ENCODE data around the gene SETD2. TPM values are rescaled to one million over a fixed set of nuclear protein-coding genes. Genes with fewer than 3 reads are reported as not detected.
A peak's percentile ranks its signal among the peaks of the same experiment; 100 is the strongest.

Gene SETD2
- total and polyA plus RNA-seq, 9 of the 15 experiments (the other 6 are each of a cell fraction or from before 2014, with no cell fraction given) = 8.2 to 44.0 (median 33.6) TPM

DNA sequence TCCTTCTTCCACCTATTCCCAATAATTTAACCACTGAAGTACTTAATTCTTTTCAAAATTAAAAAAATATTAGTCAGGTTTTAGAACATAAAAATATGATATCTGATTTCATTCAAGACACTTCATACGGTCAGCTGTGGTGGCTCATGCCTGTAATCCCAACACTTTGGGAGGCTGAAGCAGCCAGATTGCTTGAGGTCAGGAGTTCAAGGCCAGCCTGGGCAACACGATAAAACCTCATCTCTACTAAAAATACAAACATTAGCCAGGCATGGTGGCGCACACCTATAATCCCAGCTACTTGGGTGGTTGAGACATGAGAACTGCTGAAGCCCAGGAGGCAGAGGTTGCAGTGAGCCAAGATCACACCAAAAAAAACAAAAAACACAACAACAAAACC lies 127.8 kb downstream of the SETD2 start (continued):
- TF ChIP-seq ZNF280A (IDR thresholded peaks at IDR 0.05; ENCODE audit: low read depth, partially characterized antibody) = no peak
- no peak for TF ChIP-seq PTTG1 (tag; IDR thresholded peaks at IDR 0.05; ENCODE audit: low read depth)
- no peak for TF ChIP-seq ZNF23 (CRISPR knock-in tag; IDR thresholded peaks at IDR 0.05)
- TF ChIP-seq, protein P1, sequence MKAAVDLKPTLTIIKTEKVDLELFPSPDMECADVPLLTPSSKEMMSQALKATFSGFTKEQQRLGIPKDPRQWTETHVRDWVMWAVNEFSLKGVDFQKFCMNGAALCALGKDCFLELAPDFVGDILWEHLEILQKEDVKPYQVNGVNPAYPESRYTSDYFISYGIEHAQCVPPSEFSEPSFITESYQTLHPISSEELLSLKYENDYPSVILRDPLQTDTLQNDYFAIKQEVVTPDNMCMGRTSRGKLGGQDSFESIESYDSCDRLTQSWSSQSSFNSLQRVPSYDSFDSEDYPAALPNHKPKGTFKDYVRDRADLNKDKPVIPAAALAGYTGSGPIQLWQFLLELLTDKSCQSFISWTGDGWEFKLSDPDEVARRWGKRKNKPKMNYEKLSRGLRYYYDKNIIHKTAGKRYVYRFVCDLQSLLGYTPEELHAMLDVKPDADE (conservative IDR thresholded peaks at IDR 0.05; ENCODE audit: control insufficient read depth, low read depth, low read length) = no peak
- TF ChIP-seq NCOR1 (IDR thresholded peaks at IDR 0.05) = peak; percentile 22; the same call in 1 of the 2 replicates
- TF ChIP-seq ELF1 (tag; IDR thresholded peaks at IDR 0.05) = no peak

GRCh38 chr3:47035645-47036044 lies 128.3 kb downstream of the SETD2 start:
- H3K4me2 ChIP-seq (ENCODE audit: insufficient read depth, low read length) = no peak overlapping the region
- in situ Hi-C loops (cut with MboI) = no loop called here
- ATAC-seq (no peak), FAIRE-seq (no peak), DNase-seq (ENCODE audit: extremely low read depth in 1 of 4, low spot score in 3 of 4) (no peak)
- H4K20me1 ChIP-seq (replicated peaks; ENCODE audit: control insufficient read depth, insufficient read depth, low read length) = no peaks in the 10 kb centered on the region
- H3K36me3 ChIP-seq (ENCODE audit: control insufficient read depth, insufficient read depth, low read length) = peaks cover 82% of the 10 kb centered on the region
- no peak overlapping the region for H3K9ac ChIP-seq (ENCODE audit: insufficient read depth in 1 of 2, low read depth in 2 of 2, low read length in 2 of 2)
- no peaks in the 10 kb centered on the region for H3K27me3 ChIP-seq (ENCODE audit: control insufficient read depth in 2 of 2, insufficient read depth in 2 of 2, low read length in 2 of 2)
- H3K9me3 ChIP-seq (replicated peaks; ENCODE audit: control insufficient read depth, insufficient read depth, low read depth, low read length) = no peaks in the 10 kb centered on the region
- BruUV-seq (replicated peaks) = TSS peak; percentile 24
- TF ChIP-seq JUND (IDR thresholded peaks at IDR 0.05; ENCODE audit: borderline replicate concordance, low read depth, low read length) (no peak), JUND (tag; IDR thresholded peaks at IDR 0.05; ENCODE audit: borderline replicate concordance, low read depth, low read length) (no peak), MEIS2 (IDR thresholded peaks at IDR 0.05; ENCODE audit: partially characterized antibody) (peak; percentile 12), FOXA3 (CRISPR knock-in tag; conservative IDR thresholded peaks at IDR 0.05 in 1 of 2, IDR thresholded peaks at IDR 0.05 in 1 of 2) (0 out of 4 replicates have a peak, but pooled peaks of 1 of the 2 experiments have one; percentile 27)
- H2AFZ ChIP-seq (ENCODE audit: low read depth, low read length) = no peak overlapping the region
- H3K9me1 ChIP-seq (ENCODE audit: control insufficient read depth, insufficient read depth, low read length) = no peaks in the 10 kb centered on the region
- no peak overlapping the region for H3K27ac ChIP-seq (ENCODE audit: extremely low read depth, low read depth, low read length)
- intact Hi-C loops (cut with micrococcal nuclease) = no loop called here
- POLR2A ChIA-PET = interaction anchor here (0.6 to 1.4 kb wide), 4 partner anchors 11 to 17 kb away, joined by 3 to 5 read pairs (median 4); no protein-coding TSS in a partner anchor
- H3K4me3 ChIP-seq = no peak overlapping the region
- 91% methylated on average over 2 of the region's 2 CpGs for WGBS (ENCODE audit: insufficient coverage, low coverage, missing lambda C conversion rate)
- no peaks in the 10 kb centered on the region for H3K79me2 ChIP-seq (ENCODE audit: control insufficient read depth, insufficient read depth, low read length)
- CTCF ChIA-PET (ENCODE audit: low intra/inter-chr PET ratio) = no interaction called here
- no peaks in the 10 kb centered on the region; a peak in 1 of 5 replicates for H3K4me1 ChIP-seq (replicated peaks in 1 of 2; ENCODE audit: control insufficient read depth in 2 of 2, insufficient read depth in 2 of 2, low read length in 2 of 2)
